ENCODE measurements around the gene ACTR2. TPM values are rescaled to one million over a fixed set of nuclear protein-coding genes. Genes with fewer than 3 reads are reported as not detected.
"Not testable (repeated sequence)": the region's sequence is repeated elsewhere in the genome, so short reads cannot be mapped to it uniquely, and the experiment has no call there.

The ACTR2 gene
- total RNA-seq, 1 donor from 2014 or later: 224 TPM

DNA sequence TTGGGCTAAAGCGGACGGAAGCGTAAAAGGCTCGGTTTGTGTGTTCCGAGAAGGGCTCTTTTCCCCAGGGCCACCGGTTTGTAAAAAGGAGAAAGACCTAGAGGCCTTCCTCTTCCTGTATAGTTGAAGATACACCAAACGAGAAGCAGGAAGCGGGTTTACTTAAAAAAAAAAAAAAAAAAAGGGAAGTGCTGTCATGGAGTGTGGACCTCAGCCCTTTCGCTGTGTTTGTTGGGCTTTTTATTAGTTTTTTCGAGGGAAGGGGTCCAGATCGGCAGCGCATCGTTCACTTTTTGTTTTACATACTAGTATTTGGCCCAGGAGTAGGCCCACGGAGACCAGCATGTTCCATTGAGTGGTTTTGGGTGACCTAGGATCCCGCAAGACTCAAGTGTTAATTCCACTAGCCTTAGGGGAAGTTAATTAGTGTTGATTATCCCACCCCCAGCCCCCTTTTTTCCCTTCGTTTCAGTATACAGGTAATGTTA lies 676 bp downstream of the ACTR2 start:
- no peak for DNase-seq (ENCODE audit: low spot score)

DNA sequence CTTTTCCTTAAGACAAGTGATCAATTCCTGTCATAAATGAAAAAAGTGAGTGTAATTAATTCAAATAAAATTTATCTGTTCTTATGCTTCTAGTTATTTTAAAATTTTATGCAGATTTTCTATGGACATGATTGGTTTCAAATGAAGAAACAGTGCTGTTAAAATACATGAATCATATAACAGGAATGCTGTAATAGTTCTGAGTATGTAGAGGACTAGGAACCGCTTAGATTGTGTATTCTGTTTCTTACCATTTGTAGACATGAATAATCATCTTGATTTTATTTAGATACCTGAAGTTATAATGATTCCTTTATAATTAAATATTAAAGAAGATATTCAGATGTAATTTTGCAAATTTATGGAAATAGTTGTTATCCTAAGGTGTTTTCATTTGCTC lies 3.5 kb downstream of the ACTR2 start:
- DNase-seq (ENCODE audit: low spot score): no peak

DNA sequence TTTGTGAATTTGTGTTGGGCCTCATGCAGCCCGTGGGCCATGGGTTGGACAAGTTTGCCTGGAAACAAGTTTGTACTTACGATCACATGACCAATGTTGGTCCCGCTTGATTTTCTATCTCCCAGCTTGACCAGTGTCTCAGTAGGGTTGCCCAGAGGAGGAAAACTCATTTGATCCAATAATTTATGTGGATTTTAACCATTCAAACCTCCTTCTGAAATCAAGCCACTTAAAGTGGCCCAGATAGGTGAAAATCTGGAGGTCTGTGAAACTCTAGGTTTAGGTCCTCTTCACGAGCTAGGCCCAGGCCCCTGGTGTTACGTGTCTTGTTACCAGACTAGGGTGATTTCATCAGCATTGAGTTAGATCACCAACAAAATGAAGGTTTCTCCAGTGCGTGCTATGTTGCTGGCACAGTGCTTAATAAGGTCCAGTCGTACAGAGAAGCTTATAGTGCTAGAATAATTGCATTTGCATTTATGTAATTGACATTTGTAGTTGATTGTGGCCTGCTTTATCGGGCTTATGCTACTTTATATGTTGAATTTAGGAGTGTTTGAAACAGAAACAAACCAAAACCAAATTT lies 4.4 kb downstream of the ACTR2 start:
- DNase-seq (ENCODE audit: low spot score): no peak

DNA sequence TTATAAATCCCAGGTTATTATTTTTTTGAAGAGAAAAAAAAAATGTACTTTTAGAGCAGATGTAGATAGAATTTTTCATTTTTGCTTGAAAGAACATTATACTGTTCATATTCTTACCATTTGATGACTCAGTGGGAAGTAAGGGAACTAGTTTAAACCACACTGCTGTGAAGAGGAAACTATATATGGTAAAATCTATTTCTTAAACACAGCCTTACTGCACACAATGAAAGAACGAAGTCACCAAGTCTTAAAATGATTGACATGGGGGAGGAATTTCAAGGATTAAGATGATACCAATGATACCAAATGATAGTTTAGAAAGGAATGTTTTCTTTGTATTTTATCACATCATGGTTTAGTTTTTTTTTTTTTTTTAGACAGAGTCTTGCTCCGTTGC lies 5.0 kb downstream of the ACTR2 start:
- DNase-seq (ENCODE audit: low spot score): no peak

DNA sequence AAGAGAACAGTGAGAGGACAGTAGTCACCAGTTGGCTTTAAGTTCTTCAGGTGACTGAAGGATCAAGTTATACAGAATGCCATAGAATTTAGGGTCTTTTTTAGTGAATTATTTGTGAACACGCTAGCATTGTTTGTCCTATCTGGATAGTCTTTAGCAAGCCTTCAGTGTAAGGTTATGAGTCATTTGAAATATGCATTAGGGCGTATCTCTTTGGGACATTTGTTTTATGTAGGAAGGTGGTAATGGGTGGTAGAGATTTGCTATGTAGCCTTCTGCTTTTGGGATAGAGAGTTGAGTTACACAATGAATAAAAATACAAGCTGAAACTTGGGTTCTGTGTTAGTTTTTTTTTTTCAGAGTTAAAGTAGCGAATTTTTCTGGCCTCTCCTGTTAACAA lies 13.0 kb downstream of the ACTR2 start:
- DNase-seq (ENCODE audit: low spot score): no peak

DNA sequence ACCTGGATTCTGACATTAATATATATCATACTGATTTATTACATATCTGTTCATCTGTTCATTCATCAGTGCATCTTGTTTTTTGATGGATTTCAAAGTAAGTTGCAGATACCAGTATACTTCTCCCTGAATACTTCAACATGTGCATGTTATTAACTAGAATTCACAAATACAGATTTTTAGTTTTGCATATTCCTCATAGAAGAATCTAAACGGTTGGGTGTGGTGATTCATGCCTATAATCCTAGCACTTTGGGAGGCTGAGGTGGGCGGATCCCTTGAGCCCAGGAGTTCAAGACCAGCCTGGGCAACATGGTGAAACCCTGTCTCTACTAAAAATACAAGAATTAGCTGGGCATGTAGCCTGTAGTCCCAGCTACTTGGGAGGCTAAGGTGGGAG lies 16.8 kb downstream of the ACTR2 start:
- not testable (repeated sequence) for DNase-seq (ENCODE audit: low spot score)

DNA sequence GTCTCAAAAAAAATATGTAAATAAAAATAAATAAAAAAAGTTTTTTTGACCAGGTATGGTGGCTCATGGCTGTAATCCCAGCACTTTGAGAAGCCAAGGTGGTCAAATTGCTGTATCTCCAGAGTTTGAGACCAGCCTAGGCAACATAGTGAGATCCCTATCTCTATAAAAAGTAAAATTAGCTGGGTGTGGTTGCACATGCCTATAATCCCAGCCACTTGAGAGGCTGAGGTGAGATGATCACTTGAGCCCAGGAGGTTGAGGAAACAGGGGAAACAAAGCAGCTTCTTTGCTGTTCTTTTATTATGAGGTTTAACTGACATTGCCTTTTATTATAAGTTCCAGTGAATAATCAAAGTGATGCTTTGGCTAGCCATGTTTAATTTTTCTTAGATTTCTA lies 25.0 kb downstream of the ACTR2 start:
- no peak for DNase-seq (ENCODE audit: low spot score)

DNA sequence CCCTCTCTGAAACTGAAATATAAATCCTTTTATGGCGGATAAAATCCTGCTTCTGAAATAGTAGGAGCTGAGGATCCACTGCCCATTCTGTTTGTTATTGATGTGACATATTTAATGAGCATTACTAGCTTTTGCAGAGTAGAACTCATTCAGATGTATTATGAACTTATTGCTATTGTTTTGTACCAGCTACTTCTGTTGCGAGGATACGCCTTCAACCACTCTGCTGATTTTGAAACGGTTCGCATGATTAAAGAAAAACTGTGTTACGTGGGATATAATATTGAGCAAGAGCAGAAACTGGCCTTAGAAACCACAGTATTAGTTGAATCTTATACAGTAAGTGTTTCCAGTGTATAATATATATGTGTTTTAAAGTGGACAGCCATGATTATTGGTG lies 27.7 kb downstream of the ACTR2 start:
- DNase-seq (ENCODE audit: low spot score): no peak

DNA sequence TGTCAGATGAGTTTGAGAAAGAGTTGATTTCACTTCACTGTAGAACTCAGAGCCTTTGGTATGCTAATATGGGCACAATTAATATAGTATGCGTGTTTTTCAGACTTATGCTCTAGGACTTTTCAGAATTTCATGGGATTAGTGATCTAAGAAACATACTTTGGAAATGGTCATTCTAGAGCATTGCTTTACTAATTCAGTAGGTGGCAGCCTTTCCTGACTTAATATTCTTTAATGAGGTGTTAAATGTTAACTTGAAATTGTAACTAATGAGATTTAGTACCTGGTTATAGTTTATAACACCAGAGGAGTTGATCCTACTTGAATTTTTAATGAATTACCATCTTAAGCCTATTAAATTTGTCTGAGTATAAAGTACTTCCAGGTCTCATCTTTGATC lies 28.4 kb downstream of the ACTR2 start:
- DNase-seq (ENCODE audit: low spot score): no peak

DNA sequence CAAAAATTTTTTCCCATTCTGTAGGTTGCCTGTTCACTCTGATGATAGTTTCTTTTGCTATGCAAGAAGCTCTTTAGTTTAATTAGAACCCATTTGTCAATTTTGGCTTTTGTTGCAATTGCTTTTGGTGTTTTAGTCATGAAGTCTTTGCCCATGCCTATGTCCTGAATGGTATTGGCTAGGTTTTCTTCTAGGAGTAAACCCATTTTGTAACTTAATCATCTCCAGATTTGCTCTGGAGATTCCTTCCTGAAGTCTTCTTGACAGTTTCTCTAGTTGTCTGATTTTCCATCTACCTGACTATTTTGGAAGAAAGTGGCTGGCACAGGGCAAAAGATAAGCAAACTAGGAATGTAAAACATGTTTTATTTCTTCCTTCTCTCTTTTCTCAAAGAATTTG lies 30.2 kb downstream of the ACTR2 start:
- DNase-seq (ENCODE audit: low spot score): not testable (repeated sequence)

DNA sequence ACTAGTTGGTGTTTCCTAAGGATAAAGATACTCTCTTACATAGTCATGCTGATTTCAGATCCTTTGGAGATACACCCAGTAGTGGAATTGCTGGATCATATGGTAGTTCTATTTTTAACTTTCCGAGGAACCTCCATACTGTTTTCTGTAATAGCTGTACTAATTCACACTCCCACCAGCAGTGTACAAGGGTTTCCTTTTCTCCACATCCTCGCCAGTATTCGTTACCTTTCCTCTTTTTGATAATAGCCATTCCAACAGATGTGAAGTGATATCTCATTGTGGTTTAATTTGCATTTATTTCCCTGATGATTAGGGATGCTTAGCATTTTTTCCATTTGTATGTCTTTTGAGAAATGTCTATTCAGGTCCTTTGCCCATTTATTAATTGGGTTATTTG lies 34.0 kb downstream of the ACTR2 start:
- DNase-seq (ENCODE audit: low spot score): no peak

DNA sequence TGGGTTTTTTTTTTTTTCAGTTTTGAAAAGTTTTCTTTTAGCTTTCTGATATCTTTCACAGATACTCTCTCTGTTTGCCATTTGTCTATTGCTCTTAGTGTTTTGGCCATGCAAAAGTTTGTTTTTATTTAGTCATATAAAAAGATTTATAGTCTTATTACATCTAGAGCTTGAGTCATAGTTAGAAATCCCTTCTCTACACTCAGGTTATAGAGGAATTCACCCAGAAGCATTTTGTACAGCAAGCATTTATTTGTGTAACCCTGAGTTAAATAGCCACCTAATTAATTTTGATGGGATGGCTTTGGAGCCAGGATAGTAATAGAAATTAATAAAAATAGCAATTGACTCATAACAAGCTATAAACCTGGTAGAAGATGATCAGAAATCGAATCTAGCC lies 35.6 kb downstream of the ACTR2 start:
- no peak for DNase-seq (ENCODE audit: low spot score)

DNA sequence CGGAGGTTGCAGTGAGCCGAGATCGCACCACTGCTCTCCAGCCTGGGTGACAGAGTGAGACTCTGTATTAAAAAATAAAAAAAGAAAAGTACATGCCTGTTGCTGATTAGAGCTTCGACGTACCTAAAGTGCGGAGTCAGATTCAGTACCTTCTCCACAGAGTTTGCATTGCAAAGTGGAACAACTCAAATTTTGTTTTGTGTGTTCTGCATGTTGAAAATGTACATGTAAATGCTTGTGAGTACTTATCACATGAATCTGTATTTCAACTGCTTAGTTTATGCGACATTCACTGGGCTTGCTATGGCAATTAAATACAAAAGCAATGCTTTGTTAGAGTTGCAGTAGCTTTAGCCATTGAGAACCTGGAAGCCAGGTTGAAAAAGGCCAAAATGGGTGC lies 36.4 kb downstream of the ACTR2 start:
- DNase-seq (ENCODE audit: low spot score): no peak

DNA sequence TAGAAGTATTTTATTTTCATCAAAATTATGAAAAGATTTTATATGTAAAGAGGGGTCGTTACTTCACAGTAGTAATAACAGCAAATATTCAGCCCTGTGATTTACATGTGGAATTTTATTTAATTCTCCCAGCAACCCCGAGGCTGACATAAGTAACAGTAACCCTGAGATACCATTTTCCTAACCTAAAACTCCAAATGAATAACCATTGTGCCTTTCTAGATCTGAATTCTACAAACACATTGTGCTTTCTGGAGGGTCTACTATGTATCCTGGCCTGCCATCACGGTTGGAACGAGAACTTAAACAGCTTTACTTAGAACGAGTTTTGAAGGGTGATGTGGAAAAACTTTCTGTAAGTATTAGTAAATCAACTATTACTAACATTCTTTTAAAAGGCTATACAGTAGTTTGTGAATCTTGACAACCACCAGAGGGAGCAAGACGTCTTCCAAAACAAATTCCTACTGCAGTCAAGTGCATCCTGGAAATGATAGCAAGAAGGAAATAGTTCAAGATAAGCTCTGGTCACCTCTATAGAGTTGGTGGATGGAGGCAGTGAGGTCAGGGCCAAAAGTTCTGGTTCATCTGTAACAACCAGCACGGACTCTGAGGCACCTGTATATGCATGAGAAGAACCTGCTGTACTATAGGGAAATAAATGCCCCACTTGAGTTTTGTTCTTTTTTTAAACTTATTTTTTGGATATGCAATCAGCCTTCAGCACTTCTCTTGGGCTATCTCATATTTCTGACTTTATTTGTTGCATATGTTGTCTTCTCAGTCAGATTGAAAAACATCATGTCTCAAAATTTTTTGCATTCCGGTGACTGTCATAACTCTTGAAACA lies 37.4 kb downstream of the ACTR2 start:
- no peak for DNase-seq (ENCODE audit: low spot score)

DNA sequence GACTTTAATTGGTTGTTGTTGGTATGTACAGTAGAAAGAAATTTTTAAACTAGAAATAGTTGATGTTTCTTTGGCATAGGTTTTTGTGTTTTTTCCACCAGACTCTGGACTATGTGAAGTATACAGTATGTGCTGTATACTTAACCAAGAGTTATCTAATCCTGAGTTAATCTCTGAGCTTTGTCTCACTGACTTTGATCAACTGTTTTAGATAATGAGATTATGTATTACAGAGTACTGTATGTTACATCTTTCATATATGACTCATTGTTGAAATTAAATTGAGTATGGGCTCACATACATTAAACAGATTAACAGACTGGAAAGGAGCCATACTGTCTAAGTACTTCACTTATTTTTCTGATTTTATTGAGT lies 38.0 kb downstream of the ACTR2 start:
- no peak for DNase-seq (ENCODE audit: low spot score)

DNA sequence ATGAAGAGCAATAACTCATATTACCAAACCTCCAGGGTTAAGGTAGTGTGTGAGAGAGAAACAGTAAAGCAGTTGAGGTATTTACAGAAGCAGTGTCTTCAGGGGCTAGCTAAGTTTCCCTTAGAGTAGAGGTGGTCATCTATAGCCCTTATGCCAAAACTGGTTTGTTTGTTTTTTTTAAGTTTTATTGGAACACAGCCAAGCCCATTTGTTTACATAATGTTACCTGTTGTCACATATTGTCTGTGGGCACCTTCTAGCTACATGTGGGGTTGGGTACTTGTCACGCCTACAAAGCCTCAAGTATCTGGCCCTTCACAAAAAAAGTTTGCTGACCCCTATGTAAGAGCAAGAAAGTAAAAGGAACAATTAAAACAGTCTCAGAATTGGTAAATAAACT lies 39.4 kb downstream of the ACTR2 start:
- no peak for DNase-seq (ENCODE audit: low spot score)

DNA sequence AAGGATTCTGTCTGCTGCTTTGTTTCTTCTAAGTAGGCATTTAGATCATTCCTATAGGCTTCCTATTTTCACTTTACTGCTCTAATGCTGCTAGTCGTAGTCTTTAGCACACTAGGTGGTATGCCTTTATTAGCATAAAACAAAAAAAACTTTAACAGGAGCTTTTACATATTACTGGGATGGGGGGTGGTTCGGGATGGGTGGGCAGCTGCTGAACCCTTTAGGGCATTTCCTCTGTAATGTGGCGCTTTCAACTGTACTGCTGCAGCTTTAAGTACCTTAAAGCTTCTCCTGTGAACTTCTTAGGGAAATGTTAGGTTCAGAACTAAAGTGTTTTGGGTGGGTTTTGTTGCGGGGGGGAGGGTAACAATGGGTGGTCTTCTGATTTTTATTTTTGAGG lies 41.3 kb downstream of the ACTR2 start:
- DNase-seq (ENCODE audit: low spot score): no peak

DNA sequence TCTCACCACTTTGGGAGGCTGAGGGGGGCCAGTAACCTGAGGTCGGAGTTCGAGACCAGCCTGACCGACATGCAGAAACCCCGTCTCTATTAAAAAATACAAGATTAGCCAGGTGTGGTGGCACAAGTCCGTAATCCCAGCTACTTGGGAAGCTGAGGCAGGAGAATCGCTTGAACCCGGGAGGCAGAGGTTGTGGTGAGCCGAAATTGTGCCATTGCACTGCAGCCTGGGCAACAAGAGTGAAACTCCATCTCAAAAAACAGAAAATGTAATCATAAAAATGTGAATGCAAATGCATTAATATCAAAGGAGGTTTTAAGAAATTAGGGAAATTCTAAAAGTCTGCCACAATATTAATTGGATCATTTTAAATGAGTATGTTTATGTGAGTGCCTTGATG lies 45.7 kb downstream of the ACTR2 start:
- DNase-seq (ENCODE audit: low spot score): no peak

DNA sequence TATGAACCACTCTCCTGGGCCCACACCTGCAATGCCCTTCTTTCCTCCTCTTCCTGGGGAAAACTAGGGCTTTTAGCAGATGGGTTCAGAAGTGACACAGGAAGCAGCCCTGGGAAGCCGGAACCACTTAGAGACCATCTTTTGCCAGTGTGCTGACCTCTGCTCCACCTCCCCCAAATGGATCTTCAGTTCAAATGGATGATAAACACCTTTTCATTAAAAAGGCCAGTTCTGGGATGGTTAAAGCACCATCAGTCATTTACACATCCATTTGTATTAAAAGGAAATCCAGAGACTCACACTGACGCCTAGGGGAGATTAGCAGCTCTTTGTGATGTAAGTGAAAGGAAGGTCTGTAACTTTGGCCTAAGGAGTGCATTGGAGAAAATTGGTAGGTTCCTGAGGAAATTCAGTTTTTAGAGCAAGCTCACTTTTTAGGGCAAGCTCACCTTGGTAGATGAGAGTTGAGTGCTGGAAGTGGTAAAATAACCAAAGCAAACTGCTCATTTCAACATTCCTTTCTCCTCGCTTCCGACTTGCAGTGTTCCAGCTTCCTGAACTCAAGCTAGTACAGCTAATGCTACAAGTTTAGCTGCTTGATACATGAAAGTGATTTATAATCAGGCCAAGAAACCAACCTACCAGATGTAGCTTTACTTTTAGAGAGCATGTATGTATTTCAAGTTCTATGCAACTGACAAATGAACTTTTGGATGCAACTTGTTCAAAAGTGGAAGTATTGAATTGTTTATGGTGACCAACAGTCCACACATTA lies 47.7 kb downstream of the ACTR2 start:
- no peak for DNase-seq (ENCODE audit: low spot score)

DNA sequence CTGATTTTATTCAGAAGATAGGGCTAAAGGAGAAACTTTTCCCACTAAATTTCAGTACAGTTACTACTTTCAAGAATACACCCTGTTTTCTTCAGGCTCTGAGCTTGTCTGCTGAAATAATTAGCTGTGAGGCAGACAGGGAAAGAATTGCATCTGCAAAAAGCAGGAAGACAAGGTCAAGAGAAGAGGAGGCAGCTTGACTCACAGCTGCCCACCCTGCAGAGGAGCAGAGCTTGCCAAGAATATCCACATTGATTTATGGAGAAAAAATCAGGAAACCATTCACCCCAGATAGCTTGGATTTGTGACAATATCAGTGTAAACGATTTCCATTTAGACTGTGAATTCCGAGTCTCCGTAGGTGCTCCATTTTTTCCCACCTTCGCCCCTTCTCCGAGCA lies 49.0 kb downstream of the ACTR2 start:
- no peak for DNase-seq (ENCODE audit: low spot score)

DNA sequence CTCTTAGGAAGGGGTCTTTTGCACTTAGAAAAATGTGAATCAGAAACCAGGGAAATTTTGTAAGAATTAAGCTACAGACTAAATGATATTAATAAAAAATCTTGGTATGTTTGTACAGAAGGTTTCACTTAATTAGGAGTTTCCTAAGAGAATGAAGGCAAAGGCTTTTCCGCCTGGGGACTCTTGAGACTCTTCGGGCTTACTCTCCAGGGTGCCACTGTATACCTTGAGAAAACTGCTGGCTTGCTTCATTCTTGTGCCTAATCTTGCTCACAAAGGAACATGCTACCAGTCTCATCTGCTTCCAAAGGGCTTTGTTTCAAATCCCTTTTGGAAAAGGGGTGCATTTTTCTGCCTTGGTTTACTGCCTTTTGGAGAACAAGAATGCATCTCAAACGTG lies 49.5 kb downstream of the ACTR2 start:
- DNase-seq (ENCODE audit: low spot score): no peak

DNA sequence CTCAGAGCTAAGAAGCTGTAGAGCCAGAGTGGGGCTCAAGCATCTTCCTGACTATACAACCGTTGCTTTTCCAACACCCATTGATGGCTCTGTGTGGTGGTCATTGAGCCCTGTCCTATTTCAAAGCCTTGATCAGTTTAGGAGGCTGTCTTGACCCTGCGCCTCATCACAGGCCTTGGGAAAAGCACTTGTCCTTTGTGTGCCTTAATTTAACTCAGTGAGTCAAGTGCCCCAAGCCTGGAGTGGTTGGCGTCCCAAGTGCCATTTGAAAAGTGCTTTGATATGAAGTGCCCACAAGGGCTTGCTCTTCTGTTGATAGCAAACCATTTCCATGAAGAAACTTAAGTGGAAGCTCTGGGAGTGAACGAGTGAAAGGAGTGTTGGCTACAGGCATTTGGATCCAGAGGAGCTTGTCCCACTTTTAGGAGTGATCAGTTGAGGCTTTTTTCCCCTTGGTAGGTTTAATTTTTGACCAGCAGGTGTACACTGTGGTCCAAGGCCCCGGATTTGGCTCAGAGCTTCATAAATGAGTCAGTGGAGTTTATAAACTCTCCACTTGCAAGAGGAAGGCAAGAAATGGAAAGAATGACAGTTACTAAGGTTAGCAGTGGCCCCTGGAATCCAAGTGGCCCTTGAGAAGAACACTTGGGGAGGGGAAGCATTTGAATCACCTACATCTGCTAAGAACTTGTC lies 50.3 kb downstream of the ACTR2 start:
- no peak for DNase-seq (ENCODE audit: low spot score)
